Spleen (tissue), 11 donors: Measurements from ENCODE around the gene NECAB3. TPM values are rescaled to one million over a fixed set of nuclear protein-coding genes. Genes with fewer than 3 reads are reported as not detected.

ENCODE experiments used
- DNase-seq: peaks from one replicate; pipeline ENCODE4 v3.0.0-alpha.2; 2020
- H3K27ac ChIP-seq, 8 donors: fragments of 200-600 bp; sonication (generic) in 7 of 8; 1 replicate in 4 of 8; 2 replicates in 4 of 8; pipeline versions ENCODE4 v1.5.0 to v1.8.0; 2016 to 2021; ENCODE audit warnings: inconsistent platforms in 4 of 8, mild to moderate bottlenecking in 4 of 8, moderate library complexity in 1 of 8
- H3K27me3 ChIP-seq, 7 donors: fragments of 200-600 bp; sonication (generic) in 6 of 7; replicated peaks in 1 of 7; 1 replicate in 4 of 7; 2 replicates in 3 of 7; pipeline versions ENCODE4 v1.5.0 to v1.8.0; 2016 to 2021; ENCODE audit warnings: inconsistent platforms in 3 of 7, mild to moderate bottlenecking in 1 of 7
- H3K36me3 ChIP-seq, 6 donors: fragments of 200-600 bp; sonication (generic) in 5 of 6; 1 replicate in 4 of 6; 2 replicates in 2 of 6; pipeline versions ENCODE4 v1.5.0 to v1.8.0; 2016 to 2021; ENCODE audit warnings: inconsistent platforms in 2 of 6
- H3K4me1 ChIP-seq, 6 donors: fragments of 200-600 bp; sonication (generic) in 5 of 6; 1 replicate in 3 of 6; 2 replicates in 3 of 6; pipeline versions ENCODE4 v1.5.0 to v1.8.0; 2016 to 2021; ENCODE audit warnings: inconsistent platforms in 3 of 6
- H3K4me3 ChIP-seq, 8 donors: fragments of 200-600 bp; sonication (generic) in 7 of 8; 1 replicate in 4 of 8; 2 replicates in 4 of 8; pipeline versions ENCODE4 v1.5.0 to v1.8.0; 2016 to 2021; ENCODE audit warnings: inconsistent platforms in 4 of 8, mild to moderate bottlenecking in 4 of 8, moderate library complexity in 2 of 8
- H3K9me3 ChIP-seq, 8 donors: fragments of 200-600 bp; sonication (generic) in 7 of 8; 1 replicate in 4 of 8; 2 replicates in 4 of 8; pipeline versions ENCODE4 v1.5.0 to v1.8.0; 2016 to 2021; ENCODE audit warnings: inconsistent platforms in 4 of 8
- POLR2A ChIP-seq, 3 donors: fragments of 450-650 bp; IDR thresholded peaks; one replicate each; pipeline ENCODE4 v1.5.1; 2017; ENCODE audit warnings: antibody characterized with exemption in 3 of 3, mild to moderate bottlenecking in 1 of 3
- POLR2AphosphoS5 ChIP-seq, 3 donors: sonication (generic); formaldehyde crosslinking; IDR thresholded peaks; one replicate each; pipeline ENCODE4 v1.5.1; 2017; ENCODE audit warnings: antibody characterized with exemption in 3 of 3
- WGBS, 5 donors: extraction: QIAGEN DNeasy Blood & Tissue Kit in 3 of 5; methylation state at CpG; one replicate each; pipeline versions ENCODE4 v1.1.5 to v1.1.7; 2013 to 2018; 5-methylcytosine and 5-hydroxymethylcytosine counted together
- intact Hi-C: fragments of 100-400 bp; cut with DNase I; formaldehyde crosslinking; loops from one replicate; pipeline ENCODE4 v1.15.0; 2023; ENCODE audit warnings: low total_unique reads
- polyA plus RNA-seq, 3 donors: library from polyadenylated mRNA; stranded (reverse); fragments of 200-250 nt; gene quantifications; one replicate each; pipeline ENCODE4 v1.2.1, GENCODE V29; 2013
- total RNA-seq, 7 donors: library from RNA; depleted of rRNA in 3 of 7; stranded (reverse); fragments of >200 nt in 3 of 7; fragmentation: NEBNext Ultra II Directional in 4 of 7; extraction: Animal tissue kit (Norgen Biotek cat#: 25700) in 4 of 7; gene quantifications; one replicate each; pipeline versions ENCODE4 v1.1.0 to v1.2.1, GENCODE V29; 2016 to 2021
- TF ChIP-seq, protein P1 (sequence below), 11 experiments: fragments of 200-600 bp in 7 of 11; fragments of 450-650 bp in 4 of 11; sonication (generic) in 4 of 11; IDR thresholded peaks in 8 of 11; conservative IDR thresholded peaks in 3 of 11; 1 replicate in 7 of 11; 2 replicates in 4 of 11; pipeline versions ENCODE4 v1.4.0 to v1.8.0; 2016 to 2021; ENCODE audit warnings: antibody characterized with exemption in 11 of 11, inconsistent platforms in 4 of 11, mild to moderate bottlenecking in 1 of 11
- donor health status: healthy with polysubstance abuse.
- donor health status: DM: no; HTN: no; CAD: no; lungs with moderate emphysema.
- donor health status: DM: no; HTN: no; CAD: no.
- donor health status: Bipolar disorder and iron deficiency.
- donor health status: healthy.
- donor health status: DM: no; HTN: no; CAD: no.
- donor health status: DM: yes; HTN: yes; CAD: no.

NECAB3 gene
- total and polyA plus RNA-seq, 10 donors = 8.6 to 39.0 (median 18.4) TPM

DNA sequence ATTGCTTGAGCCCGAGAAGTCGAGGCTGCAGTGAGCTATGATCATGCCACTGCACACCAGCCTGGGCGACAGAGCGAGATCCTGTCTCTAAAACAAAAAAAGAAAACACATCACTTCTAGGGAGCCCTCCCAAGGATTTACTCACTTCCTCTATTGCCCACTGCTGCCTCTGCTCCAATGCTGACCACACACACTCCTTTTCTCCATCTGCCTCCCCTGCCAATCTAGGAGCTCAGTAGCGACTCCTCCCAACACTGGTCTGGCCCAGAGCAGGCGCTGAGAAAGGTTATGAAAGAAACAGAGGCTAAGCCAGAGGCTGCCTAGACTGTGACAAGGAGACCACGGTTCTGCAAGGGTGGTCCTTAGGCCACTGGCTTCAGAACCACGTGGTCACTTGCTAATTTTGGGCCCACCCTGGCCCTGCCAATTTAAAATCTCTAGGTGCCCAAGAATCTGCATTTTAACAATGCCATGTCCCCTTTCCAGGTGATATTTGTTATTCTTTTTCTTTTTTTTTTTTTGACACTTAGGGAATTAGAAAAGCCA lies 13.2 kb upstream of the NECAB3 start:
- intact Hi-C loops = no loop called here
- peaks cover 8 to 62% (median 30%) of the 10 kb centered on the region in 6 donors for H3K4me1 ChIP-seq
- H3K36me3 ChIP-seq = no peaks in the 10 kb centered on the region
- H3K27me3 ChIP-seq = no peaks in the 10 kb centered on the region
- WGBS, 5 donors = 63 to 83% (median 77%) methylated on average over 8 of the region's 8 CpGs
- H3K9me3 ChIP-seq = no peaks in the 10 kb centered on the region
- H3K27ac ChIP-seq = peak overlapping the region in 2 of 8 donors; percentile 58 to 66
- TF ChIP-seq POLR2A (IDR thresholded peaks at IDR 0.05) (no peak), POLR2AphosphoS5 (IDR thresholded peaks at IDR 0.05) (no peak)
- TF ChIP-seq, protein P1, sequence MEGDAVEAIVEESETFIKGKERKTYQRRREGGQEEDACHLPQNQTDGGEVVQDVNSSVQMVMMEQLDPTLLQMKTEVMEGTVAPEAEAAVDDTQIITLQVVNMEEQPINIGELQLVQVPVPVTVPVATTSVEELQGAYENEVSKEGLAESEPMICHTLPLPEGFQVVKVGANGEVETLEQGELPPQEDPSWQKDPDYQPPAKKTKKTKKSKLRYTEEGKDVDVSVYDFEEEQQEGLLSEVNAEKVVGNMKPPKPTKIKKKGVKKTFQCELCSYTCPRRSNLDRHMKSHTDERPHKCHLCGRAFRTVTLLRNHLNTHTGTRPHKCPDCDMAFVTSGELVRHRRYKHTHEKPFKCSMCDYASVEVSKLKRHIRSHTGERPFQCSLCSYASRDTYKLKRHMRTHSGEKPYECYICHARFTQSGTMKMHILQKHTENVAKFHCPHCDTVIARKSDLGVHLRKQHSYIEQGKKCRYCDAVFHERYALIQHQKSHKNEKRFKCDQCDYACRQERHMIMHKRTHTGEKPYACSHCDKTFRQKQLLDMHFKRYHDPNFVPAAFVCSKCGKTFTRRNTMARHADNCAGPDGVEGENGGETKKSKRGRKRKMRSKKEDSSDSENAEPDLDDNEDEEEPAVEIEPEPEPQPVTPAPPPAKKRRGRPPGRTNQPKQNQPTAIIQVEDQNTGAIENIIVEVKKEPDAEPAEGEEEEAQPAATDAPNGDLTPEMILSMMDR (IDR thresholded peaks at IDR 0.05 in 8 of 11, conservative IDR thresholded peaks at IDR 0.05 in 3 of 11) = no peak
- H3K4me3 ChIP-seq = no peak overlapping the region
- no peak for DNase-seq

DNA sequence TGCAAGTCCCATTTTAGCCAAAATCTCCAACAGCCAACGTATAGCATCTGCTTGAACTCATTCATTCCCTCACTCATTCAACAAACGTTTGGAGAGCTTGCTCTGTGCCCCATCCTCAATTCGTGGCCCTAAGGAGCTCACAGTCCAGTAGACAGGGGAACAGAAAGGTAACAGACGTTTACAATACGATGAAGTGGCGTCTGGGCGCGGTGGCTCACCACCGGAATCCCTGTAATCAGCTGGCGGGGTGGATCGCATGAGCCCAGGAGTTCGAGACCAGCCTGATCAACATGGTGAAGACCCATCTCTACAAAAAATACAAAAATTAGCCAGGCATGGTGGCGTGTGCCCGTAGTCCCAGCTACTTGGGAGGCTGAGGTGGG lies 12.7 kb upstream of the NECAB3 start:
- peak overlapping the region in 5 of 8 donors; percentile 36 to 75 (median 46) for H3K4me3 ChIP-seq
- peak overlapping the region in 4 of 8 donors; percentile 6 to 66 (median 60) for H3K27ac ChIP-seq
- H3K4me1 ChIP-seq = peaks cover 8 to 62% (median 30%) of the 10 kb centered on the region in 6 donors
- no peak for TF ChIP-seq POLR2A (IDR thresholded peaks at IDR 0.05)
- TF ChIP-seq POLR2AphosphoS5 (IDR thresholded peaks at IDR 0.05) = no peak
- TF ChIP-seq, protein P1 (IDR thresholded peaks at IDR 0.05 in 8 of 11, conservative IDR thresholded peaks at IDR 0.05 in 3 of 11) = no peak
- DNase-seq = no peak
- no peaks in the 10 kb centered on the region for H3K27me3 ChIP-seq
- no peaks in the 10 kb centered on the region for H3K36me3 ChIP-seq
- WGBS, 5 donors = 82 to 86% (median 85%) methylated on average over 14 of the region's 14 CpGs
- H3K9me3 ChIP-seq = no peaks in the 10 kb centered on the region
- intact Hi-C loops = no loop called here

DNA sequence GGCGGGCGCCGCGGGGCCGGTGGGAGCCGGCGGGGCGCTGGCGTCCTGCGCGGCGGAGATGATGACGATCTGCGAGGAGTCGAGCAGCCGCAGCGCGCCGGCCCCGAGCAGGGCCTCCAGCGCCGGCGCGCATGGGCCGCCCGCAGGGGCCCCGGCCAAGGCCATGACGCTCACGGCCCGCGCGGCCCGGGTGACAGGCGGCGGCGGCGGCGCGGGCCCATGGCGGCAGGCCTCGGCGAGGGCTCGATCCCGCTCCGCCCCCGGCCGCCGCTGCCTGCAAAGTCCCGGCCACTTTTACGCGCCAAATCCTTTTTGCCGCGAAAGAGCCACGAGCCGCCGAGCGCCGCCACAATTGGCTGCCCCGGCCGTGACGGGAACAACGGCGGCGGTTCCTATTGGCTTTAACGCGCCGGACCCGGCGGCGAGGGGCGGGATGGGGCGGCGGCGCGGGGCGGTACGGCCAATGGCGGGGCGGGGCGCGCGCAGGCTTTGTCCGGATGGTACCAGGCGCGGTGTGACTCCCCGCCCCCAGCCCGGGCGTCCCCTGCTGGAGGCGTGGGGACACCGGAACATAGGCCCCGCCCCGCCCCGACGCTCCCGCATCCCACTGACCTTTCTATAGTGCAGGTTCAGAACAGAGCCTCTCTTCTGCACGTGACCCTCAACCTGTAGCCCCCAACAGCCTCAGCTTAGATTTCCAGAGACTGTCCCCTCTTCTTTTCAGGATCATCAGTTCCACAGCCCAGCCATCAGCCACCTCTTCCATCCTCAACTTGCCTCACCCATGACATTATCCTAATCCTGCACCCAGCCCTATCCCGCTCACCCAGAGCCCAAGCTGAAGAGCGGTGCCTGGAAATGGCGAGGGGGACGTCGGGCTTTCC lies 12.1 kb upstream of the NECAB3 start, which contains the start of gene E2F1:
TSS of gene E2F1 (minus strand) at position 286 of the 884 bp plus-strand sequence. CDS start at position 165, 121 bp downstream.
- Histone ChIP-seq H3K27me3 (no peaks in the 10 kb centered on the region), H3K4me3 (peak within 1 kb of the TSS; percentile 13 to 75 (median 44)), H3K27ac (peak within 1 kb of the TSS in 6 of 8 donors; percentile 15 to 74 (median 59)), H3K36me3 (no peaks in the 10 kb centered on the region), H3K4me1 (peaks cover 8 to 62% (median 30%) of the 10 kb centered on the region in 6 donors), H3K9me3 (no peaks in the 10 kb centered on the region)
- intact Hi-C loops = no loop called here
- 2 to 20% (median 3%) methylated on average over 10 to 101 of the region's 101 CpGs for WGBS, 5 donors
- TF ChIP-seq POLR2A (IDR thresholded peaks at IDR 0.05) (no peak), POLR2AphosphoS5 (IDR thresholded peaks at IDR 0.05) (peak; percentile 56 to 80 (median 77))
- TF ChIP-seq, protein P1 (IDR thresholded peaks at IDR 0.05 in 8 of 11, conservative IDR thresholded peaks at IDR 0.05 in 3 of 11) = peak; percentile 6 to 80 (median 61)
- peak; percentile 98 for DNase-seq
